ENCODE data around the gene ZNF625. TPM values are rescaled to one million over a fixed set of nuclear protein-coding genes. Genes with fewer than 3 reads are reported as not detected.

ZNF625 gene
- total RNA-seq, 4 donors from 2014 or later, result 5.0 to 11.6 (median 9.1) TPM

- H3K9me3 ChIP-seq, result peaks cover 0 to 14% (median 0%) of the 10 kb centered on the region in 4 donors
- H3K36me3 ChIP-seq, result peaks cover 0 to 37% (median 3%) of the 10 kb centered on the region in 3 donors
- H3K27me3 ChIP-seq, result peaks cover 0 to 2% of the 10 kb centered on the region in 2 donors
- H3K27ac ChIP-seq, result no peak overlapping the region
- peaks cover 0 to 25% (median 16%) of the 10 kb centered on the region in 4 donors for H3K4me1 ChIP-seq
- DNase-seq (ENCODE audit: low spot score in 2 of 2), result no peak
- 61% methylated on average over 10 of the region's 10 CpGs for WGBS, 2 donors
- TF ChIP-seq EP300 (IDR thresholded peaks at IDR 0.05) (no peak), POLR2A (IDR thresholded peaks at IDR 0.05) (no peak), CTCF (IDR thresholded peaks at IDR 0.05) (peak in 1 of 5 experiments; percentile 7)
- no peak overlapping the region for H3K4me3 ChIP-seq
These were observed 15.2 kb downstream of the ZNF625 start for GRCh38 chr19:12141405-12141736.

- peaks cover 0 to 2% of the 10 kb centered on the region in 2 donors for H3K27me3 ChIP-seq
- H3K4me3 ChIP-seq, result peak overlapping the region; percentile 72 to 85 (median 76)
- TF ChIP-seq POLR2A (IDR thresholded peaks at IDR 0.05), result peak in 1 of 2 donors; percentile 46
- TF ChIP-seq EP300 (IDR thresholded peaks at IDR 0.05), result no peak
- TF ChIP-seq CTCF (IDR thresholded peaks at IDR 0.05), result peak; percentile 84 to 93 (median 88)
- H3K4me1 ChIP-seq, result peaks cover 0 to 25% (median 16%) of the 10 kb centered on the region in 4 donors
- peaks cover 0 to 11% (median 0%) of the 10 kb centered on the region in 4 donors for H3K9me3 ChIP-seq
- DNase-seq (ENCODE audit: low spot score in 2 of 2), result peak; percentile 72 to 88
- H3K27ac ChIP-seq, result peak overlapping the region in 3 of 4 donors; percentile 71 to 91 (median 91)
- peaks cover 0 to 37% (median 3%) of the 10 kb centered on the region in 3 donors for H3K36me3 ChIP-seq
- 7 to 10% methylated on average over 16 to 17 of the region's 17 CpGs for WGBS, 2 donors
These were observed 15.8 kb downstream of the ZNF625 start for GRCh38 chr19:12140545-12141404.

DNA sequence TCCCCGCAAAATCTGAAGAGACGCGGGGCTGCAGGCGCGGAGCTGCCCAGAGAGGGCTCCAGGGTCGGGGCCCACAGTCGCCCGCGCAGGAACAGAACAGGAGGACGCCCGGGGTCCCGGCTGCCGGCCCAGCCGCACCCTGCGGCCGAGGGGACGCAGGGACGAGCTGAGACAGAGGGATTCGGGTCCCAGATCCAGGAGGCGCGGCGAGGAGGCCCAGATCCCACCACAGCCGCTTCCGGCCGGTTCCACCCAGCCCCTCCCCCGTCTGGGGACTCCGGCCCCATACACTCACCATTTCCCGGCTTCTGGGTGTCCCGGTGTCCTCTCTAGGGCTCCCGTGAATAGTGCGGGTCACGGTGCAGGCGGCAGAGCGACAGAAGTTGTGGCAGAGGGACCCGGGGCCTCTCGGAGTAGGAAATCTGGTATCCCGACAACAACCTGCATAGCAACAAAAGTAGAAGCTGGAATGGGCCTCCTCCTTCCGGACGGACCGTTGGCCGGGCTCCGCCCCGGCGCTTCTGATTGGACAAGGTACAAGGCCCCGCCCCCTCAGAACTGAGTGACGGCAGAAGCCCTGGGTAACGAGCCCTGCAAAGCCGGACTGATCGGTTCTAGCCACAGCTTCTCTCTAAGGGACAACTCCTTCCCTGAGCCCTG, 16.5 kb downstream of the ZNF625 start, which contains the start of gene ZNF20:
ZNF20 (minus strand) TSS at position 466 of the 660 bp plus-strand sequence; CDS start at position 298, 168 bp downstream.
- Histone ChIP-seq H3K27me3 (peaks cover 0 to 2% of the 10 kb centered on the region in 2 donors), H3K4me1 (peaks cover 0 to 25% (median 16%) of the 10 kb centered on the region in 4 donors), H3K4me3 (peak within 1 kb of the TSS; percentile 72 to 85 (median 76)), H3K27ac (peak within 1 kb of the TSS; percentile 71 to 91 (median 88)), H3K36me3 (peaks cover 0 to 37% (median 3%) of the 10 kb centered on the region in 3 donors), H3K9me3 (peaks cover 0 to 9% (median 0%) of the 10 kb centered on the region in 4 donors)
- DNase-seq (ENCODE audit: low spot score in 2 of 2), result peak; percentile 95 to 97
- peak; percentile 21 to 85 for TF ChIP-seq EP300 (IDR thresholded peaks at IDR 0.05)
- peak in 1 of 2 donors; percentile 69 for TF ChIP-seq POLR2A (IDR thresholded peaks at IDR 0.05)
- no peak for TF ChIP-seq CTCF (IDR thresholded peaks at IDR 0.05)
- WGBS, 2 donors, result 0 to 1% methylated on average over 36 to 48 of the region's 49 CpGs

DNA sequence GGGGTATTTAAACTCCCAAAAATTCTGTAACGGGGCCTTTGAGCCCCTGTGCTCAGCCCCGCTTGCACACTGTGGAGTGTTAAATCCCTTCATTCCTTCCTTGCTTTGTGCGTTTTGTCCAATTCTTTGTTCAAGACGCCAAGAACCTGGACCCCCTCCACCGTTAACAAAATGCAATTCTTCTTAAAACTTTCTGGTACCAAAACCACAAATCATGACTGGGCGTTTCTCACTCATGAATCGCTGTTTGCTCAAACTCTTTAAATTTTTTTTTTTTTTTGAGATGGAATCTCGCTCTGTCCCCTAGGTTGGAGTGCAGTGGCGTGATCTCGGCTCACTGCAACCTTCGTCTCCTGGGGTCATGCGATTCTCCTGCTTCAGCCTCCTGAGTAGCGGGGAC, 17.3 kb downstream of the ZNF625 start:
- Histone ChIP-seq H3K27ac (peak overlapping the region in 3 of 4 donors; percentile 71 to 91 (median 91)), H3K4me1 (peaks cover 0 to 25% (median 16%) of the 10 kb centered on the region in 4 donors)
- 16 to 22% methylated on average over 13 of the region's 13 CpGs for WGBS, 2 donors

More for the DNA sequence above, 17.3 kb downstream of the ZNF625 start:
- Histone ChIP-seq H3K4me3 (peak overlapping the region; percentile 72 to 85 (median 76)), H3K9me3 (peaks cover 0 to 12% (median 0%) of the 10 kb centered on the region in 4 donors), H3K27me3 (peaks cover 0 to 2% of the 10 kb centered on the region in 2 donors), H3K36me3 (peaks cover 3 to 37% (median 5%) of the 10 kb centered on the region in 3 donors)
- DNase-seq (ENCODE audit: low spot score in 2 of 2), result no peak
- TF ChIP-seq POLR2A (IDR thresholded peaks at IDR 0.05), result no peak
- TF ChIP-seq EP300 (IDR thresholded peaks at IDR 0.05), result no peak
- no peak for TF ChIP-seq CTCF (IDR thresholded peaks at IDR 0.05)
